Measurements from ENCODE around the gene STARD8.

The STARD8 gene

GRCh38 chrX:68693481-68694434 is 46.3 kb downstream of the STARD8 start:
- DNase-seq = no peak

- no peak for DNase-seq
Measured at GRCh38 chrX:68694435-68695205, 47.2 kb downstream of the STARD8 start.

- no peak for DNase-seq
Measured at GRCh38 chrX:68695206-68695845, 47.9 kb downstream of the STARD8 start.

GRCh38 chrX:68696267-68696990 is 49.0 kb downstream of the STARD8 start:
- DNase-seq = no peak

GRCh38 chrX:68697036-68697435 is 49.6 kb downstream of the STARD8 start:
- no peak for DNase-seq

GRCh38 chrX:68697465-68698125 is 50.1 kb downstream of the STARD8 start:
- no peak for DNase-seq

GRCh38 chrX:68698942-68699341 is 51.5 kb downstream of the STARD8 start:
- no peak for DNase-seq

- no peak for DNase-seq
Measured at GRCh38 chrX:68699960-68700746, 52.7 kb downstream of the STARD8 start.

GRCh38 chrX:68703369-68703768 is 55.9 kb downstream of the STARD8 start:
- DNase-seq = no peak

GRCh38 chrX:68703846-68704245 is 56.4 kb downstream of the STARD8 start:
- no peak for DNase-seq

- no peak for DNase-seq
Measured at GRCh38 chrX:68705986-68706385, 58.5 kb downstream of the STARD8 start.

- DNase-seq = no peak
Measured at GRCh38 chrX:68708503-68709290, 61.2 kb downstream of the STARD8 start.

- no peak for DNase-seq
Measured at GRCh38 chrX:68710870-68711576, 63.6 kb downstream of the STARD8 start.

- DNase-seq = no peak
Measured at GRCh38 chrX:68711845-68712244, 64.4 kb downstream of the STARD8 start.

GRCh38 chrX:68714856-68715255 is 67.4 kb downstream of the STARD8 start:
- DNase-seq = no peak

- DNase-seq = no peak
Measured at GRCh38 chrX:68717196-68717595, 69.7 kb downstream of the STARD8 start.

- DNase-seq = no peak
Measured at GRCh38 chrX:68717663-68718442, 70.4 kb downstream of the STARD8 start.

- DNase-seq = no peak
Measured at GRCh38 chrX:68718443-68718820, 71.0 kb downstream of the STARD8 start.

Data from activated CD8-positive, alpha-beta memory T cell treated with anti-CD3 and anti-CD28 coated beads for 24 hours (primary cell).